Ishikawa (cell line): ENCODE data around the gene TRAPPC12.

Experiments
- CEBPB ChIP-seq: IDR thresholded peaks from 2 replicates; pipeline ENCODE4 v1.6.1; 2012
- CREB1 ChIP-seq: IDR thresholded peaks from 2 replicates; pipeline ENCODE4 v1.6.1; 2012; ENCODE audit warnings: low read depth
- EGR1 ChIP-seq: IDR thresholded peaks from 2 replicates; pipeline ENCODE4 v1.6.1; 2012
- EP300 ChIP-seq: IDR thresholded peaks from 2 replicates; pipeline ENCODE4 v1.6.1; 2012; ENCODE audit warnings: borderline replicate concordance
- FOXM1 ChIP-seq: IDR thresholded peaks from 2 replicates; pipeline ENCODE4 v1.6.1; 2012; ENCODE audit warnings: low read depth, borderline replicate concordance
- MAX ChIP-seq: IDR thresholded peaks from 2 replicates; pipeline ENCODE4 v1.6.1; 2012
- NFIC ChIP-seq: IDR thresholded peaks from 2 replicates; pipeline ENCODE4 v1.6.1; 2012
- RAD21 ChIP-seq: IDR thresholded peaks from 2 replicates; pipeline ENCODE4 v1.6.1; 2012; ENCODE audit warnings: low read depth
- TAF1 ChIP-seq: IDR thresholded peaks from 2 replicates; pipeline ENCODE4 v1.6.1; 2012; ENCODE audit warnings: low read depth, mild to moderate bottlenecking
- TCF12 ChIP-seq: IDR thresholded peaks from 2 replicates; pipeline ENCODE4 v1.6.1; 2012; ENCODE audit warnings: low read depth
- TEAD4 ChIP-seq: IDR thresholded peaks from 2 replicates; pipeline ENCODE4 v1.6.1; 2012
- YY1 ChIP-seq: IDR thresholded peaks from 2 replicates; pipeline ENCODE4 v1.6.1; 2012; ENCODE audit warnings: low read depth
- ZBTB7A ChIP-seq: IDR thresholded peaks from 2 replicates; pipeline ENCODE4 v1.6.1; 2012; ENCODE audit warnings: low read depth
- TF ChIP-seq, protein P1 (sequence below): IDR thresholded peaks from 2 replicates; pipeline ENCODE4 v1.6.1; 2012; ENCODE audit warnings: low read depth, mild to moderate bottlenecking
- TF ChIP-seq, protein P2 (sequence below): IDR thresholded peaks from 2 replicates; pipeline ENCODE4 v1.6.1; 2012

The TRAPPC12 gene

GRCh38 chr2:3354986-3355385 lies 24.5 kb upstream of the TRAPPC12 start:
- TF ChIP-seq, protein P1, sequence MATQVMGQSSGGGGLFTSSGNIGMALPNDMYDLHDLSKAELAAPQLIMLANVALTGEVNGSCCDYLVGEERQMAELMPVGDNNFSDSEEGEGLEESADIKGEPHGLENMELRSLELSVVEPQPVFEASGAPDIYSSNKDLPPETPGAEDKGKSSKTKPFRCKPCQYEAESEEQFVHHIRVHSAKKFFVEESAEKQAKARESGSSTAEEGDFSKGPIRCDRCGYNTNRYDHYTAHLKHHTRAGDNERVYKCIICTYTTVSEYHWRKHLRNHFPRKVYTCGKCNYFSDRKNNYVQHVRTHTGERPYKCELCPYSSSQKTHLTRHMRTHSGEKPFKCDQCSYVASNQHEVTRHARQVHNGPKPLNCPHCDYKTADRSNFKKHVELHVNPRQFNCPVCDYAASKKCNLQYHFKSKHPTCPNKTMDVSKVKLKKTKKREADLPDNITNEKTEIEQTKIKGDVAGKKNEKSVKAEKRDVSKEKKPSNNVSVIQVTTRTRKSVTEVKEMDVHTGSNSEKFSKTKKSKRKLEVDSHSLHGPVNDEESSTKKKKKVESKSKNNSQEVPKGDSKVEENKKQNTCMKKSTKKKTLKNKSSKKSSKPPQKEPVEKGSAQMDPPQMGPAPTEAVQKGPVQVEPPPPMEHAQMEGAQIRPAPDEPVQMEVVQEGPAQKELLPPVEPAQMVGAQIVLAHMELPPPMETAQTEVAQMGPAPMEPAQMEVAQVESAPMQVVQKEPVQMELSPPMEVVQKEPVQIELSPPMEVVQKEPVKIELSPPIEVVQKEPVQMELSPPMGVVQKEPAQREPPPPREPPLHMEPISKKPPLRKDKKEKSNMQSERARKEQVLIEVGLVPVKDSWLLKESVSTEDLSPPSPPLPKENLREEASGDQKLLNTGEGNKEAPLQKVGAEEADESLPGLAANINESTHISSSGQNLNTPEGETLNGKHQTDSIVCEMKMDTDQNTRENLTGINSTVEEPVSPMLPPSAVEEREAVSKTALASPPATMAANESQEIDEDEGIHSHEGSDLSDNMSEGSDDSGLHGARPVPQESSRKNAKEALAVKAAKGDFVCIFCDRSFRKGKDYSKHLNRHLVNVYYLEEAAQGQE, result no peak
- no peak for TF ChIP-seq TAF1
- TF ChIP-seq YY1, result no peak
- no peak for TF ChIP-seq TCF12
- no peak for TF ChIP-seq RAD21
- TF ChIP-seq CREB1, result no peak
- no peak for TF ChIP-seq NFIC

DNA sequence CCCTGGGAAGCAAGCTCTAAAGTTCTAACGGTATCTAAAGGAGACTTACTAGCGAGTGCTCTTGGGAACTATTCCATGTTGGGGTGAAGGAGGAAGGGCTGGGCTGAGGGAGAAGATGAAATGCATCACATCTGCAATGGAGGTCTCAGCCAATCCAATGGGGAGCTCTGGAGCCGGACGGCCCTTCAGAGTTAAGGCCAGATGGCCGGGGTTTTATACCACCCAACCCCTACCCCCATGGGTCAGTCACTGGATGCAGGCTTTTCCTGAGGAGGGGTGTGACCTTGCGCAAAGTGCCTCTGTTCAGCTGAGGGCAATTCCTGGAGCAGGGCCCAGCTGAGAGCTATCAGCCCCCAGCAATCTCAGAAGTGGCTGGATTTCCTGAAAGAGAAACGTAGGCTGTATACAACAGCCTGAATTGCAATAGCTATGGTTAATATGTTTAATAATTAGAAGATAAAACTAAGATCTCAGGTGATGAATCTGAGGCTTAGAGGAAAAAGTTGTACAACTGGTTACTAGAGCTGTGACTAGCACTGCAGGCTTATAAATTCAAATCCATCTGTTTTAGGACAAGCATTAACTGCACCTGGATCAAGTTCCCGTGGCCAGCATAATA lies 23.4 kb upstream of the TRAPPC12 start:
- TF ChIP-seq, protein P2, sequence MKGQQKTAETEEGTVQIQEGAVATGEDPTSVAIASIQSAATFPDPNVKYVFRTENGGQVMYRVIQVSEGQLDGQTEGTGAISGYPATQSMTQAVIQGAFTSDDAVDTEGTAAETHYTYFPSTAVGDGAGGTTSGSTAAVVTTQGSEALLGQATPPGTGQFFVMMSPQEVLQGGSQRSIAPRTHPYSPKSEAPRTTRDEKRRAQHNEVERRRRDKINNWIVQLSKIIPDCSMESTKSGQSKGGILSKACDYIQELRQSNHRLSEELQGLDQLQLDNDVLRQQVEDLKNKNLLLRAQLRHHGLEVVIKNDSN, result no peak
- TF ChIP-seq EP300 (no peak), MAX (no peak), CREB1 (no peak), TEAD4 (no peak), TAF1 (no peak), FOXM1 (no peak), YY1 (no peak), EGR1 (no peak), NFIC (no peak), RAD21 (no peak), TCF12 (no peak), ZBTB7A (no peak), CEBPB (no peak)
- TF ChIP-seq, protein P1, result no peak

DNA sequence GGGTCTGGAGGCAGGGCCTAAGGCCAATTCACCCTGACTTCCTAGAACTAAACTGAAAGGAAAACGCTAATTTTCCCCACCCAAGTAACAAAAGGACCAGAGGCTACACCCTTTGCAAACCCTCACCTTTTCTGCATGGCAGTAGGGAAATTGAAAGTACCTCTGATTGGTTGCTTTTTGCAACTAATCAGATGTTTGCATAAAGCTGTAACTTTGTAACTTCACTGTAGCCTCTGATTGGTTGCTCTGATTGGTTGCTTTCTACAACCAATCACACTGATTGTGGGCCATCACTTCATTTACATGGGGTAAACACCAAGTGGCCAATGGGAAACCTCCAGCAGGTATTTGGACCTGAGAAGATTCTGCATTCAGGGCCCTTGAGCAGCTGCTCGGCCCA lies 22.7 kb upstream of the TRAPPC12 start:
- TF ChIP-seq ZBTB7A, result no peak
- TF ChIP-seq RAD21, result no peak
- TF ChIP-seq TEAD4, result no peak
- no peak for TF ChIP-seq CREB1
- no peak for TF ChIP-seq YY1
- TF ChIP-seq CEBPB, result no peak
- TF ChIP-seq FOXM1, result no peak
- no peak for TF ChIP-seq TCF12
- TF ChIP-seq, protein P1, result no peak
- TF ChIP-seq NFIC, result no peak

- TF ChIP-seq EGR1 (no peak), RAD21 (no peak), YY1 (no peak), TCF12 (no peak), TEAD4 (no peak), EP300 (no peak), TAF1 (no peak), ZBTB7A (no peak), NFIC (no peak), FOXM1 (no peak), CEBPB (no peak), CREB1 (no peak), MAX (no peak)
- TF ChIP-seq, protein P2, result no peak
- TF ChIP-seq, protein P1, result no peak
Measured at GRCh38 chr2:3357926-3358325, 21.6 kb upstream of the TRAPPC12 start.
